Mucosa of rectum (tissue), 2 donors: ENCODE results near the gene FGF14.

Source experiments
- H3K27ac ChIP-seq, 2 donors: one replicate each; pipeline ENCODE4 v1.7.0; 2013; ENCODE audit warnings: inconsistent platforms in 2 of 2, low read depth in 2 of 2, low read length in 2 of 2
- H3K27me3 ChIP-seq, 2 donors: one replicate each; pipeline ENCODE4 v1.7.0; 2013; ENCODE audit warnings: low read length in 2 of 2; ENCODE audit not compliant: control insufficient read depth in 2 of 2, insufficient read depth in 2 of 2
- H3K36me3 ChIP-seq, 2 donors: one replicate each; pipeline ENCODE4 v1.7.0; 2013; ENCODE audit warnings: low read length in 2 of 2; ENCODE audit not compliant: control insufficient read depth in 2 of 2, insufficient read depth in 2 of 2
- H3K4me1 ChIP-seq, 2 donors: one replicate each; pipeline ENCODE4 v1.7.0; 2013; ENCODE audit warnings: low read length in 2 of 2, mild to moderate bottlenecking in 1 of 2; ENCODE audit not compliant: control insufficient read depth in 2 of 2, insufficient read depth in 2 of 2
- H3K4me3 ChIP-seq, 2 donors: one replicate each; pipeline ENCODE4 v1.7.0; 2013; ENCODE audit warnings: low read length in 2 of 2
- H3K9ac ChIP-seq, 2 donors: one replicate each; pipeline ENCODE4 v1.7.0; 2013; ENCODE audit warnings: low read length in 2 of 2, low read depth in 1 of 2, mild to moderate bottlenecking in 1 of 2
- H3K9me3 ChIP-seq, 2 donors: one replicate each; pipeline ENCODE4 v1.7.0; 2013; ENCODE audit warnings: low read length in 2 of 2; ENCODE audit not compliant: control insufficient read depth in 2 of 2
- donor health status: healthy.
- donor health status: Normal muscosa, but diverticular disease.

Gene FGF14

DNA sequence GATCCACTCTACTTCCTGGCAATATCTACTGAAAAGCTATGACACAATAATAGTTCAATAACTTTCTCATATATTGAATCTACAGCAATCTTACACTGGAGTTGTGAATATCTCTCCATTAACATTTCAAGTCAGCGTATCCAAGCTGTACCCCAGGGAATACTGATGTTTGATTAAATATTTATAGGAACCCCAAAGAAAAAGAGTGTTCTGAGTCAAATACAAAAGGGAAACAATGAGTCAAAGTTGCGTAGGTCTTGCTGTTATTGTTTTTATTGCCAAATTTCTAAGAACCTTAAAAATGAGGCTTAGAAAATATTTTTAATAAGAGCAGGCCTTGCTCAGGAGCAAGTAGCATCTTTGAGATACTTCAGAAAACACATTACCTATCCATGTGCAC lies 415.5 kb downstream of the FGF14 start:
- Histone ChIP-seq H3K9me3 (no peaks in the 10 kb centered on the region), H3K4me3 (no peak overlapping the region), H3K4me1 (no peaks in the 10 kb centered on the region), H3K27ac (no peak overlapping the region), H3K9ac (no peak overlapping the region), H3K27me3 (no peaks in the 10 kb centered on the region), H3K36me3 (no peaks in the 10 kb centered on the region)

GRCh38 chr13:101985321-101985720 lies 416.5 kb downstream of the FGF14 start:
- H3K36me3 ChIP-seq: no peaks in the 10 kb centered on the region
- no peak overlapping the region for H3K27ac ChIP-seq
- H3K4me1 ChIP-seq: no peaks in the 10 kb centered on the region
- no peaks in the 10 kb centered on the region for H3K9me3 ChIP-seq
- no peak overlapping the region for H3K9ac ChIP-seq
- no peak overlapping the region for H3K4me3 ChIP-seq
- no peaks in the 10 kb centered on the region for H3K27me3 ChIP-seq

DNA sequence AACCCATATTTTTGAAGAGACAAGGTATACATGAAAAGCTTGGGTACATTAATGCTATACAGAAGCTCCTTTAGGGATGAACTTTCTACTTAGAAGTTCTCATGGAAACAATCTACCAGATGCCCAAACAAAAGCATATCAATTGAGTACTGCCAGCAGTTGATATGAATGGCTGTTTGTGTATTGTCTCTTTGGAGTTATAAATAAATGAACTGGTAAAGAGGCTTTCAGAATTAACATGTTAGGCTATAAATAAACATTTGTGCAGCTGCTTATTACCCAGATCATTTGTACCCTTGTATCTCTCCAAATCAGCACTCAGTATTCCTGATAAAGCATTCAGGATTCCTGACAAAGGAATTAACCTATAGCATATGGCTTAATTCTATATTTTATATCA lies 418.9 kb downstream of the FGF14 start:
- H3K4me3 ChIP-seq: no peak overlapping the region
- no peaks in the 10 kb centered on the region for H3K9me3 ChIP-seq
- H3K36me3 ChIP-seq: no peaks in the 10 kb centered on the region
- H3K9ac ChIP-seq: no peak overlapping the region
- H3K27ac ChIP-seq: no peak overlapping the region
- H3K4me1 ChIP-seq: no peaks in the 10 kb centered on the region
- H3K27me3 ChIP-seq: no peaks in the 10 kb centered on the region

DNA sequence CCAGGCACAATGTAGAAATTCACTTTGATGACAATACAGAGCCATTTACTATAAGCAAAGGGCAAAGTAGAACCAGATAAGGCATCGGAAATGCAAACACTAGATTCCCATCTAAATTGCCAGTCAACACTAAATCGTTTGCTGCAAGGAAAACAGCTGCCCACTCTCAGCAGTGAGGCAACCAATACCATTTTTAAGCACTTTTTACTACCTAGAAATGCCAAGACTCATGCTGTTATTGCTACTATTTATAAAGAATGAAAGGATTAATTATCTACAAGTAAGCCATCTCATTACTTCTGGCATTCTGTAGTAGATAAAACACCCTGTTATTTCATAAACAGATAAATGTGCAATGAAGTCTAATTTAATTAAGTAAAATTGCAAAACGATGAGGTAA lies 422.0 kb downstream of the FGF14 start:
- H3K4me1 ChIP-seq: peaks cover 0 to 2% of the 10 kb centered on the region in 2 donors
- no peak overlapping the region for H3K9ac ChIP-seq
- no peaks in the 10 kb centered on the region for H3K27me3 ChIP-seq
- H3K9me3 ChIP-seq: no peaks in the 10 kb centered on the region
- no peaks in the 10 kb centered on the region for H3K36me3 ChIP-seq
- H3K4me3 ChIP-seq: no peak overlapping the region
- H3K27ac ChIP-seq: no peak overlapping the region

DNA sequence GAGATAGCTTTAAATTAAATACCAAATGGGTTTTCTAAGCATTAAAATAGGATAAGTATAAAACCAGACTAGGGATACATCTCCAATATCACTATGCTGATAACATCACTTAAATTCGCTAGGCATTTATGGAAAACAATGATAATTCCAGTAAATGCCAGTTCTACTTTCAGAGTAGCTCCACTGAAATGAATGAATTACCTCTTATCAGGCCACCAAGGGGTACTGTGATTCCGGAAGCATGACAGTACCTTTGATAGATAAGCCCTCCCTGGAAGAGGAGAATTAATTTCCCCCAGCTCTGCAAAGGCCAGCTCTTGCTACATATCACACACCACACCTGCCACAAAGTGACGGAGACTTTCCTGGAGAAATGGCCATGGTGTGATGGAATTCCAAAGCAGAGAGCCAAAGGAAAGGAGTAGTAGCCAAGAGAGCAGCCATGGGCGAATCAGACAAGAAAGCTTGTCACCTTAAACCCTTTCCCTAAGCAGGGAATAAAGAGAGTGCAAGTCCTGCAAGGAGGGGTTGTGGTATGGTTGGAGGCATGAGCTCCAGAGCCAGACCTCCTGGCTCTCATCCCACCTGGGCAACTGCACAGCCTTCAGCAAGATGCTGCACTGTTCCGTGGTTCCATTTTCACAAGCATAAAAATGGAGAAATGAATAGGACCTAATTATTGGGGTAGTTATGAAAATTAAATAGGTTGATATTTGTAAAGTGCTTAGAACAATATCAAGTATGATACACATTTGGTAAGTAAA lies 423.1 kb downstream of the FGF14 start:
- Histone ChIP-seq H3K9me3 (no peaks in the 10 kb centered on the region), H3K9ac (no peak overlapping the region), H3K27ac (no peak overlapping the region), H3K27me3 (no peaks in the 10 kb centered on the region), H3K4me3 (no peak overlapping the region), H3K4me1 (peaks cover 0 to 2% of the 10 kb centered on the region in 2 donors), H3K36me3 (no peaks in the 10 kb centered on the region)

DNA sequence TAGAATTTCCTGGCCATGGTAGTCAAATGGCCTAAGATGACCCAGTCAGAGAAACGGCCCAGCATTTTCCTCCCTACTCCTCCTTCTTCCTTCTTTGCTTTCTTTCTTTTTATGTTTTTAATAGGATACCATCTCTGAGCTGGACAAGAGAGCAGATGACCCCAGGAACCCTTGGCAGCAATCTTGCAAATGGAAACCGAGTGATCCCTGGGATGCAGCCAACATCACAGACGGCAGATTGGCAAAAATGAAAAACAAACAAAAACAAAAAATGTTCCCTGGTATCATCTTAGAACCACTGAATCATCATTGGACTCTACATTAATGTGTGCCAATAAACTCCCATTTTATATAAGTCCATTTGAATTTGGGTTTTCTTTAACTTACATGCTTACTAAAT lies 424.4 kb downstream of the FGF14 start:
- Histone ChIP-seq H3K9ac (no peak overlapping the region), H3K4me1 (peaks cover 0 to 2% of the 10 kb centered on the region in 2 donors), H3K4me3 (no peak overlapping the region), H3K9me3 (no peaks in the 10 kb centered on the region), H3K27ac (no peak overlapping the region), H3K36me3 (no peaks in the 10 kb centered on the region), H3K27me3 (no peaks in the 10 kb centered on the region)

- H3K27me3 ChIP-seq: no peaks in the 10 kb centered on the region
- no peaks in the 10 kb centered on the region for H3K36me3 ChIP-seq
- no peak overlapping the region for H3K9ac ChIP-seq
- no peaks in the 10 kb centered on the region for H3K9me3 ChIP-seq
- no peaks in the 10 kb centered on the region for H3K4me1 ChIP-seq
- H3K27ac ChIP-seq: no peak overlapping the region
- no peak overlapping the region for H3K4me3 ChIP-seq
Measured at GRCh38 chr13:101972191-101972590, 429.7 kb downstream of the FGF14 start.

GRCh38 chr13:101970341-101970740 lies 431.5 kb downstream of the FGF14 start:
- H3K4me3 ChIP-seq: no peak overlapping the region
- no peak overlapping the region for H3K27ac ChIP-seq
- no peaks in the 10 kb centered on the region for H3K4me1 ChIP-seq
- no peaks in the 10 kb centered on the region for H3K9me3 ChIP-seq
- H3K9ac ChIP-seq: no peak overlapping the region
- no peaks in the 10 kb centered on the region for H3K36me3 ChIP-seq
- H3K27me3 ChIP-seq: no peaks in the 10 kb centered on the region

- Histone ChIP-seq H3K9me3 (no peaks in the 10 kb centered on the region), H3K9ac (no peak overlapping the region), H3K4me1 (no peaks in the 10 kb centered on the region), H3K27me3 (no peaks in the 10 kb centered on the region), H3K27ac (no peak overlapping the region), H3K36me3 (no peaks in the 10 kb centered on the region), H3K4me3 (no peak overlapping the region)
Measured at GRCh38 chr13:101967781-101968180, 434.1 kb downstream of the FGF14 start.

GRCh38 chr13:101967216-101967615 lies 434.6 kb downstream of the FGF14 start:
- H3K9ac ChIP-seq: no peak overlapping the region
- H3K4me1 ChIP-seq: no peaks in the 10 kb centered on the region
- H3K9me3 ChIP-seq: no peaks in the 10 kb centered on the region
- no peak overlapping the region for H3K4me3 ChIP-seq
- no peak overlapping the region for H3K27ac ChIP-seq
- H3K36me3 ChIP-seq: no peaks in the 10 kb centered on the region
- H3K27me3 ChIP-seq: no peaks in the 10 kb centered on the region
